Measurements from ENCODE around the gene HSDL2.
"Not testable (repeated sequence)": the region's sequence is repeated elsewhere in the genome, so short reads cannot be mapped to it uniquely, and the experiment has no call there.

The HSDL2 gene

GRCh38 chr9:112396872-112397271, 17.0 kb downstream of the HSDL2 start:
- DNase-seq (ENCODE audit: low spot score) = no peak

- no peak for DNase-seq (ENCODE audit: low spot score)
Observed at GRCh38 chr9:112401175-112401815, 21.4 kb downstream of the HSDL2 start.

- DNase-seq (ENCODE audit: low spot score) = no peak
Observed at GRCh38 chr9:112403614-112404201, 23.8 kb downstream of the HSDL2 start.

- no peak for DNase-seq (ENCODE audit: low spot score)
Observed at GRCh38 chr9:112404508-112404932, 24.6 kb downstream of the HSDL2 start.

GRCh38 chr9:112408275-112408674, 28.4 kb downstream of the HSDL2 start:
- DNase-seq (ENCODE audit: low spot score) = no peak

- DNase-seq (ENCODE audit: low spot score) = no peak
Observed at GRCh38 chr9:112408819-112409218, 28.9 kb downstream of the HSDL2 start.

- DNase-seq (ENCODE audit: low spot score) = no peak
Observed at GRCh38 chr9:112409758-112410157, 29.9 kb downstream of the HSDL2 start.

- no peak for DNase-seq (ENCODE audit: low spot score)
Observed at GRCh38 chr9:112411626-112412027, 31.7 kb downstream of the HSDL2 start.

- not testable (repeated sequence) for DNase-seq (ENCODE audit: low spot score)
Observed at GRCh38 chr9:112413728-112414127, 33.8 kb downstream of the HSDL2 start.

- DNase-seq (ENCODE audit: low spot score) = no peak
Observed at GRCh38 chr9:112420208-112420607, 40.3 kb downstream of the HSDL2 start.

GRCh38 chr9:112421771-112422222, 41.9 kb downstream of the HSDL2 start:
- no peak for DNase-seq (ENCODE audit: low spot score)

GRCh38 chr9:112422417-112423148, 42.7 kb downstream of the HSDL2 start:
- DNase-seq (ENCODE audit: low spot score) = no peak

- peak; percentile 13 for DNase-seq (ENCODE audit: low spot score)
Observed at GRCh38 chr9:112430006-112430522, 50.2 kb downstream of the HSDL2 start.

GRCh38 chr9:112433499-112434392, 53.8 kb downstream of the HSDL2 start:
- no peak for DNase-seq (ENCODE audit: low spot score)

GRCh38 chr9:112434487-112434886, 54.6 kb downstream of the HSDL2 start:
- no peak for DNase-seq (ENCODE audit: low spot score)

GRCh38 chr9:112437406-112437805, 57.5 kb downstream of the HSDL2 start:
- no peak for DNase-seq (ENCODE audit: low spot score)

- no peak for DNase-seq (ENCODE audit: low spot score)
Observed at GRCh38 chr9:112439171-112439570, 59.3 kb downstream of the HSDL2 start.

GRCh38 chr9:112439825-112440224, 59.9 kb downstream of the HSDL2 start:
- DNase-seq (ENCODE audit: low spot score) = no peak

GRCh38 chr9:112443200-112443599, 63.3 kb downstream of the HSDL2 start:
- DNase-seq (ENCODE audit: low spot score) = no peak

- no peak for DNase-seq (ENCODE audit: low spot score)
Observed at GRCh38 chr9:112443636-112444035, 63.7 kb downstream of the HSDL2 start.

- DNase-seq (ENCODE audit: low spot score) = no peak
Observed at GRCh38 chr9:112445196-112445595, 65.3 kb downstream of the HSDL2 start.

GRCh38 chr9:112446080-112446479, 66.2 kb downstream of the HSDL2 start:
- DNase-seq (ENCODE audit: low spot score) = no peak

Measured in HuH-7.5 (cell line).